T-helper 2 cell treated with Interferon-gamma antibody and Interleukin-4, amounts not matched to agents 5 μg/mL and 100 μg/mL, for 36 hours (primary cell): Measurements from ENCODE around the gene MYO15B.
A peak's percentile ranks its signal among the peaks of the same experiment; 100 is the strongest.

ENCODE experiments used
- DNase-seq: peaks from one replicate; pipeline ENCODE4 v3.0.0; 2021; ENCODE audit warnings: low spot score
- H3K27ac Mint-ChIP-seq: one replicate; pipeline ENCODE4 v1.8.0; 2021; ENCODE audit warnings: mild to moderate bottlenecking, mixed read lengths
- H3K27me3 Mint-ChIP-seq: one replicate; pipeline ENCODE4 v1.8.0; 2021; ENCODE audit warnings: low read depth, mixed read lengths
- H3K36me3 Mint-ChIP-seq: one replicate; pipeline ENCODE4 v1.8.0; 2021; ENCODE audit warnings: low read depth, mixed read lengths
- H3K4me1 Mint-ChIP-seq: one replicate; pipeline ENCODE4 v1.8.0; 2021; ENCODE audit warnings: low read depth, mixed read lengths
- H3K4me3 Mint-ChIP-seq: one replicate; pipeline ENCODE4 v1.8.0; 2022; ENCODE audit warnings: mild to moderate bottlenecking, moderate library complexity, mixed read lengths
- H3K9me3 Mint-ChIP-seq: one replicate; pipeline ENCODE4 v1.8.0; 2021; ENCODE audit warnings: mixed read lengths

Gene MYO15B

GRCh38 chr17:75662511-75662910 is 74.9 kb downstream of the MYO15B start:
- DNase-seq: no peak
- Mint-ChIP-seq H3K4me1 (peaks cover 5% of the 10 kb centered on the region), H3K9me3 (no peaks in the 10 kb centered on the region), H3K27ac (no peak overlapping the region), H3K36me3 (peaks cover 6% of the 10 kb centered on the region), H3K4me3 (no peak overlapping the region), H3K27me3 (no peaks in the 10 kb centered on the region)

- H3K36me3 Mint-ChIP-seq: peaks cover 13% of the 10 kb centered on the region
- H3K27ac Mint-ChIP-seq: no peak overlapping the region
- H3K9me3 Mint-ChIP-seq: no peaks in the 10 kb centered on the region
- no peaks in the 10 kb centered on the region for H3K27me3 Mint-ChIP-seq
- H3K4me1 Mint-ChIP-seq: peaks cover 14% of the 10 kb centered on the region
- H3K4me3 Mint-ChIP-seq: no peak overlapping the region
- DNase-seq: no peak
Observed at GRCh38 chr17:75664099-75664549, 76.5 kb downstream of the MYO15B start.

GRCh38 chr17:75665981-75666380 is 78.4 kb downstream of the MYO15B start:
- H3K36me3 Mint-ChIP-seq: peaks cover 23% of the 10 kb centered on the region
- peaks cover 19% of the 10 kb centered on the region for H3K4me1 Mint-ChIP-seq
- DNase-seq: no peak
- no peaks in the 10 kb centered on the region for H3K9me3 Mint-ChIP-seq
- peak overlapping the region; percentile 69 for H3K4me3 Mint-ChIP-seq
- no peaks in the 10 kb centered on the region for H3K27me3 Mint-ChIP-seq
- peak overlapping the region; percentile 73 for H3K27ac Mint-ChIP-seq

- Mint-ChIP-seq H3K9me3 (no peaks in the 10 kb centered on the region), H3K27me3 (no peaks in the 10 kb centered on the region), H3K4me3 (peak within 1 kb of the TSS; percentile 69), H3K27ac (peak within 1 kb of the TSS; percentile 73), H3K36me3 (peaks cover 30% of the 10 kb centered on the region), H3K4me1 (peaks cover 19% of the 10 kb centered on the region)
- DNase-seq: peak; percentile 98
Observed at GRCh38 chr17:75666959-75667790, 79.6 kb downstream of the MYO15B start, which contains the start of the genes RECQL5 and SAP30BP. RECQL5 (minus strand) TSS chr17:75667154; CDS start chr17:75666557, 597 bp downstream. SAP30BP (plus strand) TSS chr17:75667338; CDS start chr17:75667373, 35 bp downstream.

- H3K36me3 Mint-ChIP-seq: peaks cover 28% of the 10 kb centered on the region
- H3K4me3 Mint-ChIP-seq: no peak overlapping the region
- no peak overlapping the region for H3K27ac Mint-ChIP-seq
- no peaks in the 10 kb centered on the region for H3K9me3 Mint-ChIP-seq
- H3K27me3 Mint-ChIP-seq: no peaks in the 10 kb centered on the region
- H3K4me1 Mint-ChIP-seq: peaks cover 19% of the 10 kb centered on the region
- no peak for DNase-seq
Observed at GRCh38 chr17:75667825-75668224, 80.2 kb downstream of the MYO15B start.

- Mint-ChIP-seq H3K27me3 (no peaks in the 10 kb centered on the region), H3K4me3 (no peak overlapping the region), H3K9me3 (no peaks in the 10 kb centered on the region), H3K27ac (no peak overlapping the region), H3K4me1 (peaks cover 19% of the 10 kb centered on the region), H3K36me3 (peaks cover 32% of the 10 kb centered on the region)
- DNase-seq: no peak
Observed at GRCh38 chr17:75668489-75668888, 80.9 kb downstream of the MYO15B start.

GRCh38 chr17:75670868-75671267 is 83.3 kb downstream of the MYO15B start:
- peak overlapping the region; percentile 45 for H3K27ac Mint-ChIP-seq
- H3K36me3 Mint-ChIP-seq: peaks cover 35% of the 10 kb centered on the region
- H3K9me3 Mint-ChIP-seq: no peaks in the 10 kb centered on the region
- no peak overlapping the region for H3K4me3 Mint-ChIP-seq
- peaks cover 21% of the 10 kb centered on the region for H3K4me1 Mint-ChIP-seq
- H3K27me3 Mint-ChIP-seq: no peaks in the 10 kb centered on the region
- DNase-seq: no peak

GRCh38 chr17:75672011-75672410 is 84.4 kb downstream of the MYO15B start:
- no peak for DNase-seq
- H3K27ac Mint-ChIP-seq: no peak overlapping the region
- no peaks in the 10 kb centered on the region for H3K27me3 Mint-ChIP-seq
- no peaks in the 10 kb centered on the region for H3K9me3 Mint-ChIP-seq
- no peak overlapping the region for H3K4me3 Mint-ChIP-seq
- H3K4me1 Mint-ChIP-seq: peaks cover 18% of the 10 kb centered on the region
- peaks cover 39% of the 10 kb centered on the region for H3K36me3 Mint-ChIP-seq

GRCh38 chr17:75673487-75673886 is 85.9 kb downstream of the MYO15B start:
- Mint-ChIP-seq H3K4me3 (no peak overlapping the region), H3K4me1 (peaks cover 14% of the 10 kb centered on the region), H3K9me3 (no peaks in the 10 kb centered on the region), H3K27ac (no peak overlapping the region), H3K27me3 (no peaks in the 10 kb centered on the region), H3K36me3 (peaks cover 43% of the 10 kb centered on the region)
- DNase-seq: no peak
